Common myeloid progenitor, CD34-positive (primary cell): ENCODE measurements around the gene SDC1.
"Not testable (repeated sequence)": the region's sequence is repeated elsewhere in the genome, so short reads cannot be mapped to it uniquely, and the experiment has no call there.

Experiments used
- CTCF ChIA-PET: fragments of 350-600 bp; sonication (Branson Sonifier 250); formaldehyde crosslinking; loops from one replicate; lab custom pipeline; 2021; ENCODE audit warnings: antibody characterized with exemption; lab: Charles Lee
- POLR2A ChIA-PET: fragments of 350-600 bp; sonication (Branson Sonifier 250); formaldehyde crosslinking; loops from one replicate; lab custom pipeline; 2021; ENCODE audit warnings: antibody characterized with exemption; lab: Charles Lee
- DNase-seq, 3 donors: peaks; one replicate each; pipeline versions ENCODE4 v3.0.0 to v3.0.0-alpha.2; 2013
- H3K27ac ChIP-seq, 2 experiments: 1 replicate in 1 of 2; 2 replicates in 1 of 2; pipeline ENCODE4 v1.7.0; 2013; ENCODE audit warnings: inconsistent platforms in 2 of 2, low read length in 2 of 2, mild to moderate bottlenecking in 2 of 2, low read depth in 1 of 2, moderate library complexity in 1 of 2; ENCODE audit not compliant: severe bottlenecking in 2 of 2, insufficient read depth in 1 of 2, poor library complexity in 1 of 2
- H3K27me3 ChIP-seq, 5 experiments: replicated peaks in 2 of 5; 1 replicate in 3 of 5; 2 replicates in 2 of 5; pipeline versions ENCODE4 v1.6.1 to v1.7.0; 2013; ENCODE audit warnings: low read length in 4 of 5, mild to moderate bottlenecking in 2 of 5, moderate library complexity in 2 of 5, inconsistent platforms in 1 of 5; ENCODE audit not compliant: insufficient read depth in 5 of 5, control insufficient read depth in 4 of 5
- H3K36me3 ChIP-seq, 4 experiments: 1 replicate in 2 of 4; 2 replicates in 2 of 4; pipeline versions ENCODE4 v1.6.1 to v1.7.0; 2013; ENCODE audit warnings: low read length in 3 of 4, control low read depth in 1 of 4, mild to moderate bottlenecking in 1 of 4; ENCODE audit not compliant: control insufficient read depth in 4 of 4, insufficient read depth in 4 of 4
- H3K4me1 ChIP-seq, 4 experiments: 1 replicate in 3 of 4; 2 replicates in 1 of 4; pipeline versions ENCODE4 v1.6.1 to v1.7.1; 2013; ENCODE audit warnings: low read length in 3 of 4, mild to moderate bottlenecking in 3 of 4, control low read depth in 1 of 4, inconsistent platforms in 1 of 4, moderate library complexity in 1 of 4; ENCODE audit not compliant: control insufficient read depth in 4 of 4, insufficient read depth in 4 of 4; ENCODE audit errors: control extremely low read depth in 1 of 4
- H3K4me3 ChIP-seq, 7 experiments: 1 replicate in 4 of 7; 2 replicates in 3 of 7; pipeline versions ENCODE4 v1.5.1 to v1.7.0; 2013; ENCODE audit warnings: mild to moderate bottlenecking in 7 of 7, low read length in 6 of 7, moderate library complexity in 6 of 7, inconsistent platforms in 2 of 7, low read depth in 2 of 7, control low read depth in 1 of 7; ENCODE audit not compliant: insufficient read depth in 4 of 7, control insufficient read depth in 1 of 7; ENCODE audit errors: extremely low read depth in 1 of 7
- H3K9me3 ChIP-seq, 5 experiments: 1 replicate in 4 of 5; 2 replicates in 1 of 5; pipeline versions ENCODE4 v1.6.1 to v1.7.1; 2013; ENCODE audit warnings: low read length in 4 of 5, mild to moderate bottlenecking in 2 of 5, inconsistent platforms in 1 of 5, low read depth in 1 of 5, moderate library complexity in 1 of 5; ENCODE audit not compliant: control insufficient read depth in 4 of 5, insufficient read depth in 2 of 5; ENCODE audit errors: control extremely low read depth in 1 of 5
- WGBS: methylation state at CpG from one replicate; pipeline ENCODE4 v1.1.5; 2013; ENCODE audit not compliant: insufficient coverage; 5-methylcytosine and 5-hydroxymethylcytosine counted together

The SDC1 gene

DNA sequence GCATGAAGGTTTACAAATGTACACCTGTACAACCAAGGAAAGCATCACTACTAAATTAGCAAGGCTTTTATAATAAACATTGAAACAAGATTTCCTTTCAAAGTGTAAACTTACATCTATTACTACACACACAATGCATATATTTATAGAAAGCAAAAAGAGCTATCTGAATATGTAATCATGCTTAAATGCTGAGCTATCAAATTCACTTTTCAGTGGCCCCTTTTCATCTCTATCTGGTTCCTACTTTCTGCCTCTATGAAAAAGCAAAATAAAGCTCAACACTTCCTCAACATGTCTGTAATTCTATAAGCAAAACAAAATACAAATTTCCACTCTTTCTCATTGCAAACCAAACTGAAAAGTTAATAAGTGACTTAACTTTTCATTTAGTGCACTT, 25.5 kb upstream of the SDC1 start:
- ChIA-PET POLR2A (no interaction called here), CTCF (interaction anchor here (1.0 kb wide), 2 partner anchors 13 to 42 kb away, joined by 3 read pairs; no protein-coding TSS in a partner anchor)
- H3K27ac ChIP-seq: no peak overlapping the region
- no peak overlapping the region for H3K4me3 ChIP-seq
- no peaks in the 10 kb centered on the region for H3K27me3 ChIP-seq
- no peak for DNase-seq
- H3K4me1 ChIP-seq: no peaks in the 10 kb centered on the region
- no peaks in the 10 kb centered on the region for H3K9me3 ChIP-seq
- H3K36me3 ChIP-seq: peaks cover 33 to 84% (median 57%) of the 10 kb centered on the region in 4 experiments

DNA sequence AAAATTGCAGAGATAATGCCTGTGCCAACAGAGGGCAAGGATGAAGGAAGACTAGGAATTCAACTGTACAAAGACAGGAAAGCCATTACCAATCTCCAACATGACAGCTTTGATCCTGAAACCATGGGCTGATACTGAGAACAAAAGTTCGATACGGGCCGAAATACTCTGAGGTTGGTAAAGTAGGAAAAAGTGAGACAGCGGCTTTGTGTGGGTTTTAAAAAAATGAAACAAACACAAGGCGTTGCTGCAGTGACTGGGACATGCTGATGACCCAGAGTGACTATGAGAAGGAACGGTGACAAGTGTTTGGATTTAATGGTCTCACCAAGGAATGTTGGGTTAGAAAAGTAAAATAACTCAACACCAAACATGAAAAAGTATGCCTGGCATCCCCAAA, 24.2 kb upstream of the SDC1 start:
- peaks cover 22 to 72% (median 48%) of the 10 kb centered on the region in 4 experiments for H3K36me3 ChIP-seq
- ChIA-PET POLR2A (no interaction called here), CTCF (no interaction called here)
- H3K27me3 ChIP-seq: no peaks in the 10 kb centered on the region
- no peaks in the 10 kb centered on the region for H3K9me3 ChIP-seq
- no peaks in the 10 kb centered on the region for H3K4me1 ChIP-seq
- H3K27ac ChIP-seq: no peak overlapping the region
- 100% methylated on average over 5 of the region's 6 CpGs for WGBS
- DNase-seq: no peak
- H3K4me3 ChIP-seq: no peak overlapping the region

DNA sequence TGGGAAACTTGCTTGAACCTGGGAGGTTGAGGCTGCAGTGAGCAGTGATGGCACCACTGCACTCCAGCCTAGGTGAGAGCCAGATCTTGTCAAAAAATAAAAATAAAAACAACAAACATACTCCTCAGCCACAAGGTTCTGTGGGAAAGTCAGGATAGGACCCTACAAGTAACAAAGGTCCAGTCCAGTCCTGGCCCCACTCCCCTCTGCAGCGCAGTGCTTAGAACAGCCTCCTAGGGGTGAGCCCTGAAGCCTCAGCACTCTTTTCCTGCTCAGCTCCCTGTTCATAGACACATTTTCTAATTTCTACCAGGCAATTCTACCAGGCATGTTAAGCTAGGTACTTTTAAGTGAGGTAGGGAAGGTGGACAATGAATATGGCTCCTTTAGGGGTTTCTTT, 22.2 kb upstream of the SDC1 start:
- CTCF ChIA-PET: interaction anchor here (1.2 kb wide), 2 partner anchors 10 to 22 kb away, joined by 3 read pairs; no protein-coding TSS in a partner anchor
- Histone ChIP-seq H3K36me3 (peaks cover 9 to 52% (median 34%) of the 10 kb centered on the region in 4 experiments), H3K9me3 (no peaks in the 10 kb centered on the region), H3K4me3 (no peak overlapping the region), H3K4me1 (peaks cover 0 to under 1% (median 0%) of the 10 kb centered on the region in 4 experiments), H3K27me3 (no peaks in the 10 kb centered on the region), H3K27ac (no peak overlapping the region)
- 100% methylated on average over 1 of the region's 1 CpG for WGBS
- POLR2A ChIA-PET: no interaction called here
- no peak for DNase-seq

DNA sequence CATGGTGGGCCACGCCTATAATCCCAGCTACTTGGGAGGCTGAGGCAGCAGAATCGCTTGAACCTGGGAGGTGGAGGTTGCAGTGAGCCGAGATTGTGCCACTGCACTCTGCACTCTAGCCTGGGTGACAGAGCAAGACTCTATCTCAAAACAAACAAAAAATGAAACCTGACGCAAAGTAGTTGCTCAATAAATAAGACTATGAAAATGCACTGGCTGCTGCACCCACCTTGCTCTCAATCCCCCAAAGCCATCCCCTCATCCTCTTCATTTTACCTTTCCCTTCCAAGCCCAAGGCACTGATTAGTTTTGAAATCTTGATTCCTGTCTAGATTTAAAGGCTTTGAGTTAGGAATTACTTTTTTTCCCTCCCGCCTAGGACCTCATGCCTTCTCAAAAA, 18.7 kb upstream of the SDC1 start:
- CTCF ChIA-PET: interaction anchor here (0.7 kb wide), 1 partner anchor 281 kb away, joined by 3 read pairs; no protein-coding TSS in a partner anchor
- POLR2A ChIA-PET, H3K9me3 ChIP-seq, H3K4me3 ChIP-seq, H3K4me1 ChIP-seq, H3K27me3 ChIP-seq, H3K27ac ChIP-seq, DNase-seq: not testable (repeated sequence)
- WGBS: 100% methylated on average over 3 of the region's 5 CpGs
- H3K36me3 ChIP-seq: peaks cover 0 to 20% (median 8%) of the 10 kb centered on the region in 4 experiments

DNA sequence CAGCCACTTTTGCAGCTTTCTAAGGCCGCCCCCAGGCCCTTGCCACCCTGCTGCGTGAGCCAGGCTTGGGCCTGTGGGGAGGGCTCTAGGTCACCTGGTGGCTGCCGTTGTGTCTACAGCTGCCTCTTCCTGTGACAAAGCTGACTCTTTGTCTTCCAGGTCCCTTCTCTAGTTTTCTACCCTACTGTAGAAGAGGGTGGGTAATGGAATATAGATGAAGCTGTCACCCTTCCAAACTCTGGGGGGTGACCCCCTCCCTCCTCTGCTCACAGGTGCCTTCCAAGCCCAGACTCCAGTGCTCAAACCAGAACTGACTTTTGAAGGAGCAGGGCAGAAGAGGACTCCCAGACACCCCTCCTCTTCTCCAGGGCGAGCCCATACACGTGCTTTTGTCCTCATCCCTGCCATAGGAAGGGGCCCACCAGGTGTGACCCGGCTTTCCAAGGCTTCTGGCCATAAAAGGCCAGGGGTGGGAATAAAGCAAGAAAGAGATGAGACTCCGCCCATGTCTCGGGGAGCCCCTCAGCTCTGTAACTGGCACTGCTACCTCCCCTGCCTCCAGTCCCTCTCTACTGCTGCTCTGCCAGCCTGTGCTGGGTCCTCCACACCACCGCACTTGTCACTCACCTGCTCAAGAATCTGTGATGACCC, 17.9 kb upstream of the SDC1 start:
- ChIA-PET CTCF (interaction anchor here (1.5 to 2.2 kb wide), 2 partner anchors 11 to 37 kb away, joined by 3 to 7 read pairs; no protein-coding TSS in a partner anchor), POLR2A (no interaction called here)
- H3K27me3 ChIP-seq: no peaks in the 10 kb centered on the region
- H3K9me3 ChIP-seq: peaks cover 0 to 2% (median 0%) of the 10 kb centered on the region in 5 experiments
- 83% methylated on average over 8 of the region's 9 CpGs for WGBS
- no peak overlapping the region for H3K27ac ChIP-seq
- H3K36me3 ChIP-seq: peaks cover 0 to 12% (median 3%) of the 10 kb centered on the region in 4 experiments
- peaks cover 0 to 4% (median 0%) of the 10 kb centered on the region in 4 experiments for H3K4me1 ChIP-seq
- no peak overlapping the region for H3K4me3 ChIP-seq
- peak in 2 of 3 donors; percentile 35 to 46 for DNase-seq

DNA sequence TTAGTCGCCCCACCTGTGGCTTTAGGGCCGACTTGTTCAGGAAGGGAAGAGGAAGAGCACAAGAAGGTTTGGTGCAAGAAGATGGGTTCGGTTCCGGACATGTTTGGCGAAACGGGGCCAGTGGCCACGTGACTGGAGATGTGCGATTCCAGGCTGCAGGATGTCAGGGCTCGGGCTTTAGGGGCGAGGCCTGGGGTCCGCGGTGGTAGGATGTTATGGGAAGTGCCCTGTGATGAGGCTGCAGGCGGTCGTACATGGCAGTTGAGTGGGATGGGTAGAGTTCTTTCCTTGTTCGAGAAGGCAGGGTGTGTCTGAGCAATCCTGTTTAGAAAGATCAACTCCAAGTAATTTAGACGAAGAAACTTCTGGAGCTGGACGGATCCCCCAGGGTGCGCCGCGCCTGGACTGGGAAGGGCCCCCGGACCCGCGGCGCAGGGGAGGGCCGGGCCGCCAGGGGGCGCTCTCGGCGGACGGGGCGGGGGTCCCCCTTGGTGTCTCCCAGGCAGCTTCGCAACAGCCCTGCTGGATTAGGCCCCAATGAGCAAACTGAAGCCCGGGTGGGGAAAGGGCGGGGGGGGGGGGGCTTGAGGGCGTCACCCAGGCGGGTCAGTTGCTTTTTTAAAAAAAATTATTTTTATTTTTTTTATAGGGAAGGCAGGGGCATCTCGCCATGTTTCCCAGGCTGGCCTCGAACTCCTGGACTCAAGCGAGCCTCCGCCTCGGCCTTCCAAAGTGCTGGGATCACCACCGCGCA, 17.2 kb upstream of the SDC1 start:
- H3K9me3 ChIP-seq: peaks cover 0 to 2% (median 0%) of the 10 kb centered on the region in 5 experiments
- H3K27ac ChIP-seq: no peak overlapping the region
- no peaks in the 10 kb centered on the region for H3K27me3 ChIP-seq
- 53% methylated on average over 27 of the region's 43 CpGs for WGBS
- H3K36me3 ChIP-seq: peaks cover 0 to 7% (median under 1%) of the 10 kb centered on the region in 4 experiments
- peak in 2 of 3 donors; percentile 35 to 47 for DNase-seq
- peak overlapping the region in 5 of 7 experiments; percentile 8 to 71 (median 46) for H3K4me3 ChIP-seq
- POLR2A ChIA-PET: no interaction called here
- CTCF ChIA-PET: interaction anchor here (1.0 to 2.2 kb wide), 4 partner anchors 10 to 37 kb away, joined by 3 to 7 read pairs (median 4); no protein-coding TSS in a partner anchor
- peaks cover 0 to 4% (median 0%) of the 10 kb centered on the region in 4 experiments for H3K4me1 ChIP-seq

DNA sequence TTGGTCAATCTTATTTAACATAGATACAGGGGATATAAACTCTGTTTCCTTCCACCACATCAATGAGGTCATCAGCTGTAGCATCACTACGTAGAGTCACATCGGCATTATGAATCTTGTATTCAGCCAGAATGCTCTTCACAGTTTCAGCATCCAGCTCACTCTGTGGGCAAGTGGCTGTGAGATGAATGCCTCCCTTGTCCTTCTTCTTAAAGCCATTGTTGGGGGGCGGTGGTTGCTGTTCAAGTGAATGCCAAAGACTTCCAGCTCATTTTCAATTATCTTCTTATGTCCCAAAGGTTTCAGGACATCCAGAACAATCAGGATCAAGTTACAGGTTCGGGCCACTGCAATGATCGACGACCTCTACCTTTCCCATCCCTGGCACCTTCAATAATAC, 15.4 kb upstream of the SDC1 start:
- DNase-seq, H3K4me1 ChIP-seq, H3K27me3 ChIP-seq, H3K9me3 ChIP-seq, H3K27ac ChIP-seq, H3K4me3 ChIP-seq, H3K36me3 ChIP-seq, CTCF ChIA-PET, POLR2A ChIA-PET: not testable (repeated sequence)
- 100% methylated on average over 6 of the region's 6 CpGs for WGBS
